Left lung (tissue), 10 donors: Measurements from ENCODE around the gene HIGD2A. TPM values are rescaled to one million over a fixed set of nuclear protein-coding genes. Genes with fewer than 3 reads are reported as not detected.

Source experiments
- ATAC-seq: fragments of 200-7000 bp; cut with Tn5 transposase; one replicate; pipeline ENCODE4 v1.9.1; 2020; ENCODE audit warnings: moderate library complexity
- DNase-seq, 4 donors: peaks; one replicate each; pipeline ENCODE4 v3.0.0-alpha.2; 2013 to 2020
- H3K27ac ChIP-seq, 2 donors: fragments of 200-600 bp; sonication (generic) in 1 of 2; one replicate each; pipeline versions ENCODE4 v1.5.0 to v1.8.0; 2020 to 2021
- H3K27me3 ChIP-seq, 2 donors: fragments of 200-600 bp; sonication (generic) in 1 of 2; one replicate each; pipeline versions ENCODE4 v1.5.0 to v1.8.0; 2020 to 2021
- H3K36me3 ChIP-seq, 2 donors: fragments of 200-600 bp; sonication (generic) in 1 of 2; one replicate each; pipeline versions ENCODE4 v1.5.0 to v1.8.0; 2020 to 2021
- H3K4me1 ChIP-seq, 2 donors: fragments of 200-600 bp; one replicate each; pipeline ENCODE4 v1.8.0; 2021
- H3K4me3 ChIP-seq, 2 donors: fragments of 200-600 bp; sonication (generic) in 1 of 2; one replicate each; pipeline versions ENCODE4 v1.5.0 to v1.8.0; 2020 to 2021; ENCODE audit warnings: mild to moderate bottlenecking in 1 of 2
- H3K9me3 ChIP-seq, 2 donors: fragments of 200-600 bp; sonication (generic) in 1 of 2; one replicate each; pipeline versions ENCODE4 v1.5.0 to v1.8.0; 2020 to 2021
- intact Hi-C, 2 donors: fragments of 100-400 bp; cut with DNase I; formaldehyde crosslinking; loops; one replicate each; pipeline versions ENCODE4 v1.11.2 to v1.14.2; 2022
- polyA plus RNA-seq, 6 donors: library from polyadenylated mRNA; unstranded; fragments of 120-200 nt; gene quantifications; one replicate each; pipeline ENCODE4 v1.2.1, GENCODE V29; 2013; ENCODE audit not compliant: insufficient read length in 6 of 6
- total RNA-seq, 2 donors: library from RNA; stranded (reverse); fragmentation: NEBNext Ultra II Directional; extraction: Animal tissue kit (Norgen Biotek cat#: 25700); gene quantifications; one replicate each; pipeline ENCODE4 v1.2.1, GENCODE V29; 2021
- TF ChIP-seq, protein P1 (sequence below), 2 donors: fragments of 200-600 bp; sonication (generic) in 1 of 2; IDR thresholded peaks; one replicate each; pipeline versions ENCODE4 v1.5.0 to v1.8.0; 2021; ENCODE audit warnings: antibody characterized with exemption in 2 of 2
- donor health status: DM: no; HTN: yes; CAD: no.
- donor health status: DM: no; HTN: no; CAD: no.

HIGD2A gene
- total and polyA plus RNA-seq, 8 donors = 77.7 to 110 (median 88.8) TPM

- ATAC-seq (no peak), DNase-seq (no peak)
- H3K9me3 ChIP-seq = no peaks in the 10 kb centered on the region
- H3K36me3 ChIP-seq = peaks cover 0 to 40% of the 10 kb centered on the region in 2 donors
- no peaks in the 10 kb centered on the region for H3K27me3 ChIP-seq
- no peak overlapping the region for H3K4me3 ChIP-seq
- intact Hi-C loops = no loop called here
- H3K27ac ChIP-seq = no peak overlapping the region
- TF ChIP-seq, protein P1, sequence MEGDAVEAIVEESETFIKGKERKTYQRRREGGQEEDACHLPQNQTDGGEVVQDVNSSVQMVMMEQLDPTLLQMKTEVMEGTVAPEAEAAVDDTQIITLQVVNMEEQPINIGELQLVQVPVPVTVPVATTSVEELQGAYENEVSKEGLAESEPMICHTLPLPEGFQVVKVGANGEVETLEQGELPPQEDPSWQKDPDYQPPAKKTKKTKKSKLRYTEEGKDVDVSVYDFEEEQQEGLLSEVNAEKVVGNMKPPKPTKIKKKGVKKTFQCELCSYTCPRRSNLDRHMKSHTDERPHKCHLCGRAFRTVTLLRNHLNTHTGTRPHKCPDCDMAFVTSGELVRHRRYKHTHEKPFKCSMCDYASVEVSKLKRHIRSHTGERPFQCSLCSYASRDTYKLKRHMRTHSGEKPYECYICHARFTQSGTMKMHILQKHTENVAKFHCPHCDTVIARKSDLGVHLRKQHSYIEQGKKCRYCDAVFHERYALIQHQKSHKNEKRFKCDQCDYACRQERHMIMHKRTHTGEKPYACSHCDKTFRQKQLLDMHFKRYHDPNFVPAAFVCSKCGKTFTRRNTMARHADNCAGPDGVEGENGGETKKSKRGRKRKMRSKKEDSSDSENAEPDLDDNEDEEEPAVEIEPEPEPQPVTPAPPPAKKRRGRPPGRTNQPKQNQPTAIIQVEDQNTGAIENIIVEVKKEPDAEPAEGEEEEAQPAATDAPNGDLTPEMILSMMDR (IDR thresholded peaks at IDR 0.05) = no peak
- no peaks in the 10 kb centered on the region for H3K4me1 ChIP-seq
These were observed 46.4 kb upstream of the HIGD2A start for GRCh38 chr5:176342158-176342483.

GRCh38 chr5:176342766-176343458 lies 45.6 kb upstream of the HIGD2A start:
- ATAC-seq = no peak
- Histone ChIP-seq H3K27ac (no peak overlapping the region), H3K36me3 (peaks cover 0 to 40% of the 10 kb centered on the region in 2 donors), H3K4me1 (no peaks in the 10 kb centered on the region), H3K4me3 (no peak overlapping the region), H3K9me3 (no peaks in the 10 kb centered on the region), H3K27me3 (no peaks in the 10 kb centered on the region)
- TF ChIP-seq, protein P1 (IDR thresholded peaks at IDR 0.05) = no peak
- intact Hi-C loops = no loop called here
- DNase-seq = no peak

DNA sequence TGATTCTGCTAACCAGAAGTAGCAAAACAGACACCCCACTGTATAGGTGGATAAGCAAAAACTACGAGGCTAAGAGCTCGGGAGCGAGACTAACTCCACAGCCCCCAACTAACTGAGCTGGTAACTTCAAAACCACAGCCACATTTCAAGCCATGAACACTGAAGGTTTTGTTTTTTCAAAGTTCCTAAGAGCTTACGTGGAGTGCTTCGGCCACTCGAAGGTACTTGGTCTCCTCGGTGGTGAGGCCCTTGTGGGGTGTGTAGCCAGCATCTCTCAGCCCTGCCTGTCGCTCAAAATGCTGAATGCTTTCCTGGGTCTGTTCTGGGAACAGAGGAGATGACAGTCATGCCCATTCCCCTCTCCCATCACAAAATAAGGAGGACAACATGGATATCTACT lies 38.1 kb upstream of the HIGD2A start:
- DNase-seq (peak in 2 of 4 donors; percentile 43 to 74), ATAC-seq (peak; percentile 95)
- TF ChIP-seq, protein P1 (IDR thresholded peaks at IDR 0.05) = no peak
- peaks cover 4% of the 10 kb centered on the region in 2 donors for H3K4me1 ChIP-seq
- no peak overlapping the region for H3K27ac ChIP-seq
- intact Hi-C loops = no loop called here
- no peaks in the 10 kb centered on the region for H3K27me3 ChIP-seq
- H3K36me3 ChIP-seq = peaks cover 0 to 100% of the 10 kb centered on the region in 2 donors
- H3K9me3 ChIP-seq = no peaks in the 10 kb centered on the region
- H3K4me3 ChIP-seq = no peak overlapping the region

GRCh38 chr5:176352116-176352878 lies 36.3 kb upstream of the HIGD2A start:
- TF ChIP-seq, protein P1 (IDR thresholded peaks at IDR 0.05) = no peak
- Histone ChIP-seq H3K4me3 (no peak overlapping the region), H3K36me3 (peaks cover 0 to 100% of the 10 kb centered on the region in 2 donors), H3K9me3 (no peaks in the 10 kb centered on the region), H3K27ac (no peak overlapping the region), H3K4me1 (peaks cover 4% of the 10 kb centered on the region in 2 donors), H3K27me3 (no peaks in the 10 kb centered on the region)
- ATAC-seq (no peak), DNase-seq (peak in 1 of 4 donors; percentile 9)
- intact Hi-C loops = no loop called here

GRCh38 chr5:176353533-176353932 lies 35.0 kb upstream of the HIGD2A start:
- TF ChIP-seq, protein P1 (IDR thresholded peaks at IDR 0.05) = no peak
- Histone ChIP-seq H3K27ac (no peak overlapping the region), H3K27me3 (no peaks in the 10 kb centered on the region), H3K9me3 (no peaks in the 10 kb centered on the region), H3K4me1 (peaks cover 4% of the 10 kb centered on the region in 2 donors), H3K36me3 (peaks cover 0 to 100% of the 10 kb centered on the region in 2 donors), H3K4me3 (no peak overlapping the region)
- intact Hi-C loops = no loop called here
- no peak for ATAC-seq
- no peak for DNase-seq
